Mucosa of descending colon (tissue), 3 donors: ENCODE results near the gene S100A16. TPM values are rescaled to one million over a fixed set of nuclear protein-coding genes. Genes with fewer than 3 reads are reported as not detected.

ENCODE experiments used
- ATAC-seq: fragments of 200-7000 bp; cut with Tn5 transposase; one replicate; pipeline ENCODE4 v1.9.1; 2020; ENCODE audit warnings: mild to moderate bottlenecking, moderate library complexity
- DNase-seq, 3 donors: peaks; one replicate each; pipeline ENCODE4 v3.0.0-alpha.2; 2020
- H3K36me3 ChIP-seq: fragments of 200-600 bp; one replicate; pipeline ENCODE4 v1.8.0; 2021; ENCODE audit warnings: low read depth, mild to moderate bottlenecking
- H3K4me1 ChIP-seq: fragments of 200-600 bp; one replicate; pipeline ENCODE4 v1.8.0; 2021; ENCODE audit warnings: low read depth, mild to moderate bottlenecking
- H3K4me3 ChIP-seq: fragments of 200-600 bp; one replicate; pipeline ENCODE4 v1.8.0; 2021; ENCODE audit warnings: mild to moderate bottlenecking
- H3K9me3 ChIP-seq: fragments of 200-600 bp; one replicate; pipeline ENCODE4 v1.8.0; 2021; ENCODE audit warnings: mild to moderate bottlenecking
- CTCF ChIP-seq: fragments of 200-600 bp; IDR thresholded peaks from one replicate; pipeline ENCODE4 v1.8.0; 2022; ENCODE audit warnings: antibody characterized with exemption, mild to moderate bottlenecking
- intact Hi-C, 2 donors: fragments of 100-400 bp; cut with DNase I in 1 of 2; cut with micrococcal nuclease in 1 of 2; formaldehyde crosslinking; loops; one replicate each; pipeline versions ENCODE4 v1.11.0 to v1.11.1; 2022; cut with DNase I, micrococcal nuclease
- total RNA-seq, 3 donors: library from RNA; stranded (reverse); fragmentation: NEBNext Ultra II Directional in 2 of 3; extraction: Animal tissue kit (Norgen Biotek cat#: 25700) in 2 of 3; gene quantifications; one replicate each; pipeline versions ENCODE4 v1.2.1 to v1.2.4, GENCODE V29; 2021 to 2023
- donor health status: DM: no; HTN: no; CAD: no; lungs with moderate emphysema.
- donor health status: DM: no; HTN: no; CAD: no.
- donor health status: DM: no; HTN: yes; CAD: no.

Gene S100A16
- total RNA-seq, 3 donors from 2014 or later, result 79.9 to 156 (median 139) TPM

GRCh38 chr1:153568367-153569099 lies 44.4 kb downstream of the S100A16 start:
- DNase-seq (peak; percentile 90 to 95 (median 93)), ATAC-seq (peak; percentile 58)
- no peaks in the 10 kb centered on the region for H3K36me3 ChIP-seq
- no peaks in the 10 kb centered on the region for H3K9me3 ChIP-seq
- peak; percentile 99 for TF ChIP-seq CTCF
- intact Hi-C loops, result loop anchor here (2.0 to 5.0 kb wide), 3 partner anchors 36 to 58 kb away; no protein-coding TSS in a partner anchor
- H3K4me3 ChIP-seq, result no peak overlapping the region
- H3K4me1 ChIP-seq, result peaks cover 36% of the 10 kb centered on the region

- no peak for TF ChIP-seq CTCF
- Histone ChIP-seq H3K4me1 (peaks cover 33% of the 10 kb centered on the region), H3K4me3 (no peak overlapping the region), H3K36me3 (no peaks in the 10 kb centered on the region), H3K9me3 (no peaks in the 10 kb centered on the region)
- intact Hi-C loops, result loop anchor here (2.0 to 5.0 kb wide), 3 partner anchors 35 to 57 kb away; no protein-coding TSS in a partner anchor
- no peak for ATAC-seq
- DNase-seq, result peak in 1 of 3 donors; percentile 59
These were observed 45.1 kb downstream of the S100A16 start for GRCh38 chr1:153567621-153568366.

- Histone ChIP-seq H3K9me3 (no peaks in the 10 kb centered on the region), H3K4me1 (peaks cover 33% of the 10 kb centered on the region), H3K4me3 (no peak overlapping the region), H3K36me3 (no peaks in the 10 kb centered on the region)
- DNase-seq (peak; percentile 95 to 97 (median 97)), ATAC-seq (peak; percentile 90)
- TF ChIP-seq CTCF, result no peak
- intact Hi-C loops, result loop anchor here (5.0 kb wide), 2 partner anchors 34 to 54 kb away; no protein-coding TSS in a partner anchor
These were observed 46.2 kb downstream of the S100A16 start for GRCh38 chr1:153566414-153567371.

- Histone ChIP-seq H3K4me1 (peaks cover 33% of the 10 kb centered on the region), H3K9me3 (no peaks in the 10 kb centered on the region), H3K4me3 (no peak within 1 kb of the TSS), H3K36me3 (no peaks in the 10 kb centered on the region)
- no peak for TF ChIP-seq CTCF
- peak; percentile 61 for ATAC-seq
- DNase-seq, result peak; percentile 60 to 76 (median 67)
- intact Hi-C loops, result loop anchor here (5.0 kb wide), 2 partner anchors 33 to 53 kb away; no protein-coding TSS in a partner anchor
These were observed 47.2 kb downstream of the S100A16 start, which contains the start of gene S100A2 for GRCh38 chr1:153565529-153566374. Gene S100A2, minus strand, starts transcription at chr1:153565844. Its CDS starts 1,967 bp downstream, at chr1:153563877.
